Progenitor cell of endocrine pancreas (in vitro differentiated cells): ENCODE results near the gene STARD6. TPM values are rescaled to one million over a fixed set of nuclear protein-coding genes. Genes with fewer than 3 reads are reported as not detected.
"Not testable (repeated sequence)": the region's sequence is repeated elsewhere in the genome, so short reads cannot be mapped to it uniquely, and the experiment has no call there.

Experiments used
- DNase-seq: peaks from one replicate; pipeline ENCODE4 v3.0.0; 2021; ENCODE audit warnings: low spot score; ENCODE audit not compliant: unreplicated experiment
- H3K27ac Mint-ChIP-seq: 2 replicates; pipeline ENCODE4 v1.8.0; 2021; ENCODE audit warnings: mild to moderate bottlenecking, moderate library complexity, mixed read lengths
- H3K27me3 Mint-ChIP-seq: 2 replicates; pipeline ENCODE4 v1.8.0; 2021; ENCODE audit warnings: mixed read lengths
- H3K36me3 Mint-ChIP-seq: 2 replicates; pipeline ENCODE4 v1.8.0; 2022; ENCODE audit warnings: mixed read lengths; ENCODE audit not compliant: insufficient read depth
- H3K4me1 Mint-ChIP-seq: 2 replicates; pipeline ENCODE4 v1.8.0; 2021; ENCODE audit warnings: low read depth, mixed read lengths
- H3K4me3 Mint-ChIP-seq: 2 replicates; pipeline ENCODE4 v1.8.0; 2021; ENCODE audit warnings: low read depth, mild to moderate bottlenecking, moderate library complexity, mixed read lengths
- H3K9me3 Mint-ChIP-seq: 2 replicates; pipeline ENCODE4 v1.8.0; 2021; ENCODE audit warnings: low read depth, mixed read lengths
- CTCF ChIP-seq: fragments of 200-600 bp; sonication (generic); IDR thresholded peaks from one replicate; pipeline ENCODE4 v1.5.0; 2021; ENCODE audit warnings: antibody characterized with exemption, mild to moderate bottlenecking; ENCODE audit not compliant: unreplicated experiment
- total RNA-seq: library from RNA; stranded (reverse); gene quantifications from 2 replicates; pipeline ENCODE4 v1.2.1, GENCODE V29; 2021

STARD6 gene
- total RNA-seq, 1 donor from 2014 or later: not detected

- Mint-ChIP-seq H3K9me3 (peaks cover 8% of the 10 kb centered on the region), H3K4me3 (no peak overlapping the region), H3K36me3 (peaks cover 3% of the 10 kb centered on the region), H3K27ac (no peak overlapping the region), H3K27me3 (no peaks in the 10 kb centered on the region), H3K4me1 (peaks cover 9% of the 10 kb centered on the region)
- DNase-seq: no peak
- TF ChIP-seq CTCF: no peak
Observed at GRCh38 chr18:54390838-54391237, 33.2 kb upstream of the STARD6 start.

DNA sequence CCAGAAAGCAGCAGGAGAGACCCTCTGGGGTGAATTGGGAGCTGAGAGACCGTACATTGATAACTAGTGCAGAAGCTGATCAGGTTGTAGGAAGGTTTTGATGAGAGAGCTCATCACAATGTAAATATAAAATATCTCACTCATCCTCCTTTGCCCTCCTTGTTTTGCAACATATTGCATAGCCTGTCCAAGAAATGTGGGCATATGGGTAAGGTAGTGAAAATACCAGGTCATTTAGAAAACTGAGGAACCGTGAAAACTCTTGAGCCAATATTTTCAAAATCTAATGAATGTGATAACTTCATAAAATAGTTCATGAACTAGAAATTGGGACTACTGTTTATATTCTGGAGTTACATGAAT, 31.5 kb upstream of the STARD6 start:
- no peak overlapping the region for H3K4me3 Mint-ChIP-seq
- peaks cover 3% of the 10 kb centered on the region for H3K36me3 Mint-ChIP-seq
- no peak overlapping the region for H3K27ac Mint-ChIP-seq
- no peaks in the 10 kb centered on the region for H3K27me3 Mint-ChIP-seq
- H3K9me3 Mint-ChIP-seq: peaks cover 8% of the 10 kb centered on the region
- no peak for TF ChIP-seq CTCF
- peaks cover 14% of the 10 kb centered on the region for H3K4me1 Mint-ChIP-seq
- no peak for DNase-seq

DNA sequence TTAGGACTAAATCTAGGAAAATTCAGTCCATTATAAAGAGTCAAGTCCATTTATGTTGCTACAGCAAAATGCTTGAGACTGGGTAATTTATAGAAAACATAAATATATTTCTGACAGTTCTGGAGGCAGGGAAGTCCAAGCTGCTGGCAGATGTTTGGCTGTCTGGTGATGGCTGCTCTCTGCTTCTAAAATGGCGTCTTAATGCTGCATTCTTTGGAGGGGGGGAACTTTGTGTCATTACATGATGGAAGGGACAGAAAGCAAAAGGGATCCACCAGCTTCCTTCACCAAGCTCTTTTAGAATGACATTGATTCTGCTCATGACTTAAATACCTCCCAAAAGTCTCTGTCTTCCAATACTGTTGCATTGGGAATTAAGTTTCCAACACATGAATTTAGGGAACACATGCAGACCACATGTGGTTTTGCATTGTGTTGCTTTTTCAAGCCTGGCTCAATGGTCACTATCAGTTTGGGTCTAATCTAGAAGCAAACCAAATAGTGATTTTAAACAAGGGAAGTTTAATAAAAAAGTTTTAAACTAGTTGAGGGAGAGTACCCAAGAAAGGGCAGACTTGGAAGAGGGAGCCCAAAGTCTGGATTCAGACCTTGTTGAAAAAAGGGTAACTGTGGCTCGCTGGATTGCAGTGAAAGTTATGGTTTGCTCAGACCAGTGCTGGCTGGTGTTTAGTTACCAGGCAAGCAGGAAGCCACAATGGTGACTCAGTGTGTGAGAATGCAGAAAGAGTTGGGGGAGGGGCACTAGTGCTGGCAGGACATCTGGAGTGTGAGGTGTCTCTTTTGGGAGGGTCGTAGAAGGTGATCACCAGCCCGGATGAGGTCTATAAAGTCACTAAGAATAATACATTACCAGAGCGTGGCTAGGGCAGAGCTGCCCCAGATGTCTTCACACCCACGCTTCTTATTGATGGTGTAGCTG, 30.8 kb upstream of the STARD6 start:
- TF ChIP-seq CTCF: no peak
- peaks cover 3% of the 10 kb centered on the region for H3K36me3 Mint-ChIP-seq
- H3K9me3 Mint-ChIP-seq: peaks cover 8% of the 10 kb centered on the region
- H3K27me3 Mint-ChIP-seq: no peaks in the 10 kb centered on the region
- peak overlapping the region; percentile 78 for H3K27ac Mint-ChIP-seq
- peaks cover 14% of the 10 kb centered on the region for H3K4me1 Mint-ChIP-seq
- no peak for DNase-seq
- H3K4me3 Mint-ChIP-seq: no peak overlapping the region

- H3K9me3 Mint-ChIP-seq: peaks cover 8% of the 10 kb centered on the region
Observed at GRCh38 chr18:54387631-54388030, 30.0 kb upstream of the STARD6 start.

GRCh38 chr18:54386800-54387495, 29.3 kb upstream of the STARD6 start:
- not testable (repeated sequence) for H3K27me3 Mint-ChIP-seq, H3K4me3 Mint-ChIP-seq, H3K36me3 Mint-ChIP-seq, DNase-seq, H3K27ac Mint-ChIP-seq, H3K9me3 Mint-ChIP-seq
- H3K4me1 Mint-ChIP-seq: peaks cover 14% of the 10 kb centered on the region

More at GRCh38 chr18:54387631-54388030, 30.0 kb upstream of the STARD6 start:
- H3K4me1 Mint-ChIP-seq: peaks cover 14% of the 10 kb centered on the region
- DNase-seq: no peak
- H3K27ac Mint-ChIP-seq: no peak overlapping the region
- H3K27me3 Mint-ChIP-seq: no peaks in the 10 kb centered on the region
- no peak overlapping the region for H3K4me3 Mint-ChIP-seq
- no peak for TF ChIP-seq CTCF
- H3K36me3 Mint-ChIP-seq: peaks cover 3% of the 10 kb centered on the region
